Effector memory CD4-positive, alpha-beta T cell (primary cell): ENCODE results near the gene FAM216B.
"Not testable (repeated sequence)": the region's sequence is repeated elsewhere in the genome, so short reads cannot be mapped to it uniquely, and the experiment has no call there.

Source experiments
- DNase-seq, 3 donors: peaks; one replicate each; pipeline ENCODE4 v3.0.0-alpha.2; 2020
- H3K27ac ChIP-seq: 2 replicates; pipeline ENCODE4 v1.7.0; 2013; ENCODE audit warnings: mild to moderate bottlenecking, low read length, moderate library complexity; ENCODE audit not compliant: insufficient read depth, poor library complexity, severe bottlenecking
- H3K27me3 ChIP-seq: replicated peaks from 2 replicates; pipeline ENCODE4 v1.7.0; 2013; ENCODE audit warnings: mild to moderate bottlenecking, low read length; ENCODE audit not compliant: insufficient read depth, control insufficient read depth, poor library complexity, severe bottlenecking
- H3K36me3 ChIP-seq: 2 replicates; pipeline ENCODE4 v1.7.0; 2013; ENCODE audit warnings: mild to moderate bottlenecking, low read length, moderate library complexity; ENCODE audit not compliant: control insufficient read depth, insufficient read depth
- H3K4me1 ChIP-seq: 2 replicates; pipeline ENCODE4 v1.7.0; 2013; ENCODE audit warnings: low read length, mild to moderate bottlenecking; ENCODE audit not compliant: control insufficient read depth, insufficient read depth, poor library complexity, severe bottlenecking
- H3K4me3 ChIP-seq: 2 replicates; pipeline ENCODE4 v1.7.0; 2013; ENCODE audit warnings: low read length, low read depth, mild to moderate bottlenecking; ENCODE audit not compliant: insufficient read depth, poor library complexity, severe bottlenecking
- H3K9me3 ChIP-seq: 2 replicates; pipeline ENCODE4 v1.7.0; 2013; ENCODE audit warnings: mild to moderate bottlenecking, low read length, moderate library complexity; ENCODE audit not compliant: control insufficient read depth

Gene FAM216B

DNA sequence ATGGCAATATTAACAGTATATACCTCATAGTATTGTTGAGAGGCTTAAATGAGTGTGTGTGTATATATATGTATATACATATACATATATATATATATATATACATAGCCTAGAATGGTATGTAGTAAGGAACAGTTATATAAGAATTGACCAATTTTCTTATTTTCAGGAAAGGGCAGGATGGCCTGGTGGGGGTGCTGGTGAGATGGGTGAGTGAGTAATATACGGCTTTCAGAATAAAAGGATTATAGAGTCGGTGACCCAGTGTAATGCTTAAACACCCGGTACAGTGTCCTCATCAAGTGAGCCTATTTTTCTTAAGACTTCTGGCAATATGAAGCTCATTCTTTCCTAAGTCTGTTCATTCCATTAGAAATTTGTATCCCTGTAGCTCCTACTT, 11.7 kb upstream of the FAM216B start:
- Histone ChIP-seq H3K36me3 (no peaks in the 10 kb centered on the region), H3K9me3 (no peaks in the 10 kb centered on the region), H3K27me3 (no peaks in the 10 kb centered on the region), H3K4me1 (no peaks in the 10 kb centered on the region), H3K4me3 (no peak overlapping the region), H3K27ac (no peak overlapping the region)
- DNase-seq = no peak

- H3K27ac ChIP-seq, H3K36me3 ChIP-seq, H3K9me3 ChIP-seq, DNase-seq, H3K27me3 ChIP-seq, H3K4me3 ChIP-seq, H3K4me1 ChIP-seq: not testable (repeated sequence)
Measured at GRCh38 chr13:42776558-42776957, 4.8 kb upstream of the FAM216B start.

DNA sequence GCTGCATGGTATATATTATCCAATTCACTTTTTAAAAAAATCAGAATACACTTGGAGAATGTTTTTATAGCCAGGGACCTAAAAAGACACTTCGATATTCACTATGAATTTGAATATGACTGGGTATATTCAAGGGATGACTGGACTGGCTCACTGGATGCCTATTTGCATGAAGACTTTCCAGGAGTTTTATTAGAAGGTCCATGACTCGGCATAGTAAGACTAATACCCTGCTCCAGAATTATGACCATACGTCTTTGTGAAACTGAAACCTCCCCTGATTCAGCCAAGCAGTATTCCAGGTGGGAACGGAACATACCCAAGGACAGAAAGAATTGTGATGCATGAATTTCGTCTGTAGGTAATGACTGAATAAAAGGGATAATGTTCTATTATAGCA, 3.9 kb upstream of the FAM216B start:
- no peak overlapping the region for H3K4me3 ChIP-seq
- H3K27me3 ChIP-seq = no peaks in the 10 kb centered on the region
- H3K4me1 ChIP-seq = no peaks in the 10 kb centered on the region
- H3K9me3 ChIP-seq = no peaks in the 10 kb centered on the region
- H3K36me3 ChIP-seq = no peaks in the 10 kb centered on the region
- no peak overlapping the region for H3K27ac ChIP-seq
- DNase-seq = no peak

DNA sequence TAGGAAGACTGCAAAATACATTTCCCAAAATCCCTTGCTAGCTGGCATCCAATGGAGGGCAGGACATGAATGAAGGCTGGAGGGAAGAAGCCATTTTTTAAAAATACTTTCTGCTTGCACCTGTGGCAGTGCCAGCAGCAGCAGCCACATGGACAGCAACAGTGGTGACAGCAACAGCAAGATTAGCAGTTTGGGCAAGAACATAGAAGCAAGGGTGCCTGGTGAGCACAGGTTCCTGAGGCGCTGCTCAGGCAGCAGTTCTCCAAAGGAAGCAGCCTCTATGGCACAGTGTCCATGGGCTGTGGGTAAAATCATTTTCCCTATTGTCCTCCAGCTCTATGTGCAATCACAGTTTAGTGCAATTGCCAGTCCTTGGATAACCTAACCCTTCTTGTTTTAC, 1.3 kb upstream of the FAM216B start:
- Histone ChIP-seq H3K27me3 (no peaks in the 10 kb centered on the region), H3K4me3 (no peak overlapping the region), H3K36me3 (no peaks in the 10 kb centered on the region), H3K4me1 (no peaks in the 10 kb centered on the region), H3K27ac (no peak overlapping the region), H3K9me3 (no peaks in the 10 kb centered on the region)
- no peak for DNase-seq

DNA sequence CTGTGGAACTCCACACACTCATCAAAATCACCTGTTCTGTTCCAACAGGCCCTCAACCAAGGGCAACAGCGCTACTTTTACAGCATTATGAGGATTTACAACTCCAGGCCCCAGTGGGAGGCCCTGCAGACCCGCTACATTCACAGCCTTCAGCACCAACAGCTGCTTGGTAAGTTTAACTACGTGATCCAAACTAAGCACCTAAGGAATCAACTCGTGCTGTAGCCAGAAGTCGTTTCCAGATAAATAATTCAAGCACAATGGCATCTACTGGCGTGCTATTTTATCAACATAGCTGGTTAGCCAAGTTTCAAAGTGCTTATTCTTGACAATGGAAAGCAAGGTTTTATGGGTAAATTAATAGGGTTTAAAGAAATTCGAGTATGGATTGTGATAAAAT, 5.3 kb downstream of the FAM216B start:
- H3K27ac ChIP-seq = no peak overlapping the region
- H3K4me1 ChIP-seq = no peaks in the 10 kb centered on the region
- H3K36me3 ChIP-seq = no peaks in the 10 kb centered on the region
- no peak overlapping the region for H3K4me3 ChIP-seq
- H3K27me3 ChIP-seq = no peaks in the 10 kb centered on the region
- DNase-seq = no peak
- H3K9me3 ChIP-seq = no peaks in the 10 kb centered on the region

GRCh38 chr13:42788601-42789000, 7.2 kb downstream of the FAM216B start:
- no peak for DNase-seq
- no peak overlapping the region for H3K4me3 ChIP-seq
- no peak overlapping the region for H3K27ac ChIP-seq
- H3K27me3 ChIP-seq = no peaks in the 10 kb centered on the region
- no peaks in the 10 kb centered on the region for H3K4me1 ChIP-seq
- H3K36me3 ChIP-seq = no peaks in the 10 kb centered on the region
- H3K9me3 ChIP-seq = no peaks in the 10 kb centered on the region

DNA sequence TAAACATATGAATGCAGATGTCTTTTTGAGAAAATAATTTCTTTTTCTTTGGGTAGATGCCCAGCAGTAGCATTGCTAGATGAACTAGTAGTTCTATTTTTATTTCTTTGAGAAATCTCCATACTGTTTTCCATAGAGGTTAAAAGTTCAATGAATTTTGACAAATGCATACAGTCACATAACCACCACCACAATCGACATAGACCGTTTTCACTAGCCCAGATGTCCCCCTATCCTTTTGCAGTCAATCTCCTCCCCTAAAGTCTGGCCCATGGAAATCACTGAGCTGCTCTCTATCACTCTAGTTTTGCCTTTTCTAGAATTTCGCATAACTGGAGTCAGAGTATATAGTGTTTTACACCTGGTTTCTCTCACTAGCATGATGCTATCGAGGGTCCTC, 10.8 kb downstream of the FAM216B start:
- no peaks in the 10 kb centered on the region for H3K4me1 ChIP-seq
- no peak overlapping the region for H3K4me3 ChIP-seq
- no peaks in the 10 kb centered on the region for H3K27me3 ChIP-seq
- H3K27ac ChIP-seq = no peak overlapping the region
- H3K36me3 ChIP-seq = no peaks in the 10 kb centered on the region
- no peaks in the 10 kb centered on the region for H3K9me3 ChIP-seq
- no peak for DNase-seq

GRCh38 chr13:42794577-42795275, 13.3 kb downstream of the FAM216B start:
- Histone ChIP-seq H3K9me3 (no peaks in the 10 kb centered on the region), H3K4me3 (no peak overlapping the region), H3K27me3 (no peaks in the 10 kb centered on the region), H3K27ac (no peak overlapping the region), H3K36me3 (no peaks in the 10 kb centered on the region), H3K4me1 (no peaks in the 10 kb centered on the region)
- DNase-seq = no peak

- no peaks in the 10 kb centered on the region for H3K4me1 ChIP-seq
- no peaks in the 10 kb centered on the region for H3K9me3 ChIP-seq
- H3K36me3 ChIP-seq = no peaks in the 10 kb centered on the region
- DNase-seq = no peak
- H3K4me3 ChIP-seq = no peak overlapping the region
- no peaks in the 10 kb centered on the region for H3K27me3 ChIP-seq
- H3K27ac ChIP-seq = no peak overlapping the region
Measured at GRCh38 chr13:42795666-42796065, 14.3 kb downstream of the FAM216B start.

- H3K4me3 ChIP-seq = no peak overlapping the region
- no peak overlapping the region for H3K27ac ChIP-seq
- DNase-seq = no peak
- no peaks in the 10 kb centered on the region for H3K36me3 ChIP-seq
- no peaks in the 10 kb centered on the region for H3K27me3 ChIP-seq
- no peaks in the 10 kb centered on the region for H3K9me3 ChIP-seq
- no peaks in the 10 kb centered on the region for H3K4me1 ChIP-seq
Measured at GRCh38 chr13:42796747-42797356, 15.5 kb downstream of the FAM216B start.
